ENCODE data around the gene PIAS1. TPM values are rescaled to one million over a fixed set of nuclear protein-coding genes. Genes with fewer than 3 reads are reported as not detected.

PIAS1 gene
- total RNA-seq, 1 experiment from 2014 or later: 25.9 TPM

DNA sequence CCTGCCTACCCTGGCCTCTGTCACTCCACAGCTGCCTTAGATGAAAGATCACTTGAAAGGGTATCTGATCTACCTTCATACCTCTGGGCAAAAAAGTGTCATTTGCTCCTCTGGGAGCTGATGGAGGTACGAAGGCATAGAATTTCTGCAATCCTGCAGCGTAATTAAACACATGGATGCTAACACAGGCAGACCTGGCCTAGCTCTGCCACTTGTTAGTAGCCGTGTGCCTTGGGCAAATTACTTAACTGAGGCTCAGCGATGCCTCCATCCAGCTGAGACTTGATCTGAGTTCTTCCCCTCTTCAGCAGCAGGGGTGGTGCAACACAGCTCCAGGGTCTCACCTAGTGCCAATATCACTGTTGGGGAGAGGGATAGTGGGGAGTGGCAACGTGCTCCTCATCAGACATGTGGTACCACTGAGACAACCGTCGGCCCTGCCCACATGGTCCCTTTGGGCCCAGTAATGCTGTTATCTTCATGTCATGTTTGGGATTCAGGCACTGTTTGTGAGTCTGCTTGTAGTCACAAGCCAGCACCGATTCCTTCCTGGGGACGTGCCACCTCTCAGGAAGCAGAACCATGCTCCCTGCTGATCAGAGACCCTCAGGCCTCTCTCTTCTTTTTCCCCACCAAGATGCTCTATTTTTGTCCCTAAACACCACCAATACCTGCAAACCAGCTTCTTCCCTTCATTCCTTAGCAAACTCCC is 34.1 kb upstream of the PIAS1 start:
- H3K4me1 ChIP-seq (ENCODE audit: control insufficient read depth in 1 of 2, insufficient read depth in 2 of 2, low read length in 2 of 2): no peaks in the 10 kb centered on the region
- TF ChIP-seq, protein P1, sequence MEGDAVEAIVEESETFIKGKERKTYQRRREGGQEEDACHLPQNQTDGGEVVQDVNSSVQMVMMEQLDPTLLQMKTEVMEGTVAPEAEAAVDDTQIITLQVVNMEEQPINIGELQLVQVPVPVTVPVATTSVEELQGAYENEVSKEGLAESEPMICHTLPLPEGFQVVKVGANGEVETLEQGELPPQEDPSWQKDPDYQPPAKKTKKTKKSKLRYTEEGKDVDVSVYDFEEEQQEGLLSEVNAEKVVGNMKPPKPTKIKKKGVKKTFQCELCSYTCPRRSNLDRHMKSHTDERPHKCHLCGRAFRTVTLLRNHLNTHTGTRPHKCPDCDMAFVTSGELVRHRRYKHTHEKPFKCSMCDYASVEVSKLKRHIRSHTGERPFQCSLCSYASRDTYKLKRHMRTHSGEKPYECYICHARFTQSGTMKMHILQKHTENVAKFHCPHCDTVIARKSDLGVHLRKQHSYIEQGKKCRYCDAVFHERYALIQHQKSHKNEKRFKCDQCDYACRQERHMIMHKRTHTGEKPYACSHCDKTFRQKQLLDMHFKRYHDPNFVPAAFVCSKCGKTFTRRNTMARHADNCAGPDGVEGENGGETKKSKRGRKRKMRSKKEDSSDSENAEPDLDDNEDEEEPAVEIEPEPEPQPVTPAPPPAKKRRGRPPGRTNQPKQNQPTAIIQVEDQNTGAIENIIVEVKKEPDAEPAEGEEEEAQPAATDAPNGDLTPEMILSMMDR (IDR thresholded peaks at IDR 0.05 in 2 of 3, conservative IDR thresholded peaks at IDR 0.05 in 1 of 3; ENCODE audit: borderline replicate concordance in 1 of 3, insufficient read depth in 1 of 3, low read depth in 2 of 3, low read length in 2 of 3): no peak
- TF ChIP-seq, protein P2, sequence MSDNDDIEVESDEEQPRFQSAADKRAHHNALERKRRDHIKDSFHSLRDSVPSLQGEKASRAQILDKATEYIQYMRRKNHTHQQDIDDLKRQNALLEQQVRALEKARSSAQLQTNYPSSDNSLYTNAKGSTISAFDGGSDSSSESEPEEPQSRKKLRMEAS (IDR thresholded peaks at IDR 0.05): no peak
- H3K36me3 ChIP-seq (ENCODE audit: control insufficient read depth in 1 of 2, insufficient read depth in 2 of 2, low read length in 2 of 2): no peaks in the 10 kb centered on the region
- intact Hi-C loops (cut with micrococcal nuclease): no loop called here
- H4K20me1 ChIP-seq (ENCODE audit: insufficient read depth): no peaks in the 10 kb centered on the region
- no peaks in the 10 kb centered on the region for H3K9me3 ChIP-seq (ENCODE audit: control insufficient read depth in 1 of 2, insufficient read depth in 1 of 2, low read depth in 1 of 2, low read length in 2 of 2)
- no peak overlapping the region for H3K27ac ChIP-seq (ENCODE audit: low read depth, low read length)
- no peak for DNase-seq (ENCODE audit: low read depth, low spot score)
- no peak overlapping the region for H3K4me2 ChIP-seq (ENCODE audit: low read length)
- no TSS peak for BruUV-seq (replicated peaks)
- no peak overlapping the region for H2AFZ ChIP-seq (ENCODE audit: low read depth, low read length, poor library complexity, severe bottlenecking)
- H3K4me3 ChIP-seq (replicated peaks in 1 of 2; ENCODE audit: low read depth in 1 of 2, low read length in 2 of 2): no peak overlapping the region
- RAD21 ChIA-PET (ENCODE audit: low non-redundant PET in 1 of 2, low total read pairs in 2 of 2, uncharacterized antibody in 2 of 2, unreplicated experiment in 2 of 2): no interaction called here
- no peak for ATAC-seq
- CTCF ChIA-PET: no interaction called here
- H3K9ac ChIP-seq (ENCODE audit: low read length): no peak overlapping the region
- no peaks in the 10 kb centered on the region; the same call in 1 of the 2 replicates for H3K27me3 ChIP-seq (ENCODE audit: insufficient read depth, low read length)
- H3K9me2 ChIP-seq (ENCODE audit: insufficient read depth): no peaks in the 10 kb centered on the region
- H3K79me2 ChIP-seq (ENCODE audit: insufficient read depth, low read length): no peaks in the 10 kb centered on the region
- POLR2A ChIA-PET: no interaction called here

DNA sequence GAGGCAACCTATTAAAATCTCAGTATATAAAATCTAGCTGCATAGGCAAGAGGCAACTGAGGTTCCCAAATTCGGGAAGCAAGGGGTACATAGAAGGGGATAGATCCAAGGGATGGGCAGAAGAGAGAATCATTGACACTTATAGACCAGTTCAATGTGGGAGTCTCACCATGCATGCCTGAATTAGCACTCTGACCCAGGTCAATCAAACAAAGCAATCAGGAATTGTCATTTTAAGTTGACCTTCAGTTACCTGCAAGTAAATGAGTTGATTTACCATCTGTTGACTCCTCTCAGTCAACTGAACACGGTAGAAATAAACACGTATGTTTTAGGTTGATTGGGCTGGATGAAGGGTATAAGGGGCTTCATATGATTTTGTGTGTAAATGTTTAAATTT is 33.4 kb upstream of the PIAS1 start:
- BruUV-seq (replicated peaks): no TSS peak
- H3K4me1 ChIP-seq (ENCODE audit: control insufficient read depth in 1 of 2, insufficient read depth in 2 of 2, low read length in 2 of 2): no peaks in the 10 kb centered on the region
- intact Hi-C loops (cut with micrococcal nuclease): no loop called here
- H3K4me3 ChIP-seq (replicated peaks in 1 of 2; ENCODE audit: low read depth in 1 of 2, low read length in 2 of 2): no peak overlapping the region
- ATAC-seq (no peak), DNase-seq (ENCODE audit: low read depth, low spot score) (no peak)
- H3K9me2 ChIP-seq (ENCODE audit: insufficient read depth): no peaks in the 10 kb centered on the region
- no peaks in the 10 kb centered on the region for H3K36me3 ChIP-seq (ENCODE audit: control insufficient read depth in 1 of 2, insufficient read depth in 2 of 2, low read length in 2 of 2)
- ChIA-PET POLR2A (no interaction called here), RAD21 (ENCODE audit: low non-redundant PET in 1 of 2, low total read pairs in 2 of 2, uncharacterized antibody in 2 of 2, unreplicated experiment in 2 of 2) (no interaction called here), CTCF (no interaction called here)
- H3K79me2 ChIP-seq (ENCODE audit: insufficient read depth, low read length): no peaks in the 10 kb centered on the region
- no peak for TF ChIP-seq SIN3A (IDR thresholded peaks at IDR 0.05; ENCODE audit: low read depth)
- no peaks in the 10 kb centered on the region for H3K9me3 ChIP-seq (ENCODE audit: control insufficient read depth in 1 of 2, insufficient read depth in 1 of 2, low read depth in 1 of 2, low read length in 2 of 2)
- H3K9ac ChIP-seq (ENCODE audit: low read length): no peak overlapping the region
- H4K20me1 ChIP-seq (ENCODE audit: insufficient read depth): no peaks in the 10 kb centered on the region
- H3K27me3 ChIP-seq (ENCODE audit: insufficient read depth, low read length): no peaks in the 10 kb centered on the region; the same call in 1 of the 2 replicates
- H3K27ac ChIP-seq (ENCODE audit: low read depth, low read length): no peak overlapping the region
- no peak overlapping the region for H3K4me2 ChIP-seq (ENCODE audit: low read length)
- no peak overlapping the region for H2AFZ ChIP-seq (ENCODE audit: low read depth, low read length, poor library complexity, severe bottlenecking)

All from HCT116 (cell line).